ENCODE measurements around the gene CFAP74. TPM values are rescaled to one million over a fixed set of nuclear protein-coding genes. Genes with fewer than 3 reads are reported as not detected.

Gene CFAP74
- total and polyA plus RNA-seq, 2 of the 13 experiments (the other 11 are each of a cell fraction or from before 2014, with no cell fraction given), result 0.27 to 0.62 TPM

DNA sequence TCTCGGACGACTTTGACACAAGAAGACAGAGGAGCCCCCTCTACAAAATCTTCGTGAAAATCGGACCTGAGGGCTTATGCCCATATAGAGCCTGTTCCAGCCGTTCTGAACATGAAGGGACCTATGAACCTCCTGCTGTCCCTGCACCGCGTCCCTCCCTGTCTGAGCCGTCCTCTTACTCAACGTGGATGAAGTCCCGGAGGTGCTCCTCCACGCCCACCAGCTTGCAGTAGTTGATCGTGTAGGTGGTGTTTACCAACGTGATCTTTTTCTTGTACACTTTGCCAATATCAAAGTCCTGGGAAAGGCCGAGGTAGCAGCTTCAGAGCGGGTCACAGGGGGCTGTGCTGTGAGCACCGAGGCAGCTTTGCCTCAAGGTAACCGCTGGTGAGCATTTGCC is 40.0 kb downstream of the CFAP74 start (continued):
- TF ChIP-seq, protein P1, sequence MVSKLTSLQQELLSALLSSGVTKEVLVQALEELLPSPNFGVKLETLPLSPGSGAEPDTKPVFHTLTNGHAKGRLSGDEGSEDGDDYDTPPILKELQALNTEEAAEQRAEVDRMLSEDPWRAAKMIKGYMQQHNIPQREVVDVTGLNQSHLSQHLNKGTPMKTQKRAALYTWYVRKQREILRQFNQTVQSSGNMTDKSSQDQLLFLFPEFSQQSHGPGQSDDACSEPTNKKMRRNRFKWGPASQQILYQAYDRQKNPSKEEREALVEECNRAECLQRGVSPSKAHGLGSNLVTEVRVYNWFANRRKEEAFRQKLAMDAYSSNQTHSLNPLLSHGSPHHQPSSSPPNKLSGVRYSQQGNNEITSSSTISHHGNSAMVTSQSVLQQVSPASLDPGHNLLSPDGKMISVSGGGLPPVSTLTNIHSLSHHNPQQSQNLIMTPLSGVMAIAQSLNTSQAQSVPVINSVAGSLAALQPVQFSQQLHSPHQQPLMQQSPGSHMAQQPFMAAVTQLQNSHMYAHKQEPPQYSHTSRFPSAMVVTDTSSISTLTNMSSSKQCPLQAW (CRISPR knock-in tag; IDR thresholded peaks at IDR 0.05), result peak; percentile 25; the same call in 1 of the 2 replicates
- no peak for TF ChIP-seq FOXP1 (IDR thresholded peaks at IDR 0.05)
- peak; percentile 16; the same call in 1 of the 2 replicates for TF ChIP-seq FOXP1 (CRISPR knock-in tag; IDR thresholded peaks at IDR 0.05)
- peak; percentile 61; the same call in 1 of the 2 replicates for TF ChIP-seq SAP130 (CRISPR knock-in tag; IDR thresholded peaks at IDR 0.05; ENCODE audit: low read depth)
- TF ChIP-seq ZNF263 (CRISPR knock-in tag; IDR thresholded peaks at IDR 0.05), result peak; percentile 96
- TF ChIP-seq SALL1 (CRISPR knock-in tag; IDR thresholded peaks at IDR 0.05), result peak; percentile 17; the same call in 1 of the 2 replicates
- TF ChIP-seq MTF1 (CRISPR knock-in tag; IDR thresholded peaks at IDR 0.05), result no peak
- TF ChIP-seq, protein P2, sequence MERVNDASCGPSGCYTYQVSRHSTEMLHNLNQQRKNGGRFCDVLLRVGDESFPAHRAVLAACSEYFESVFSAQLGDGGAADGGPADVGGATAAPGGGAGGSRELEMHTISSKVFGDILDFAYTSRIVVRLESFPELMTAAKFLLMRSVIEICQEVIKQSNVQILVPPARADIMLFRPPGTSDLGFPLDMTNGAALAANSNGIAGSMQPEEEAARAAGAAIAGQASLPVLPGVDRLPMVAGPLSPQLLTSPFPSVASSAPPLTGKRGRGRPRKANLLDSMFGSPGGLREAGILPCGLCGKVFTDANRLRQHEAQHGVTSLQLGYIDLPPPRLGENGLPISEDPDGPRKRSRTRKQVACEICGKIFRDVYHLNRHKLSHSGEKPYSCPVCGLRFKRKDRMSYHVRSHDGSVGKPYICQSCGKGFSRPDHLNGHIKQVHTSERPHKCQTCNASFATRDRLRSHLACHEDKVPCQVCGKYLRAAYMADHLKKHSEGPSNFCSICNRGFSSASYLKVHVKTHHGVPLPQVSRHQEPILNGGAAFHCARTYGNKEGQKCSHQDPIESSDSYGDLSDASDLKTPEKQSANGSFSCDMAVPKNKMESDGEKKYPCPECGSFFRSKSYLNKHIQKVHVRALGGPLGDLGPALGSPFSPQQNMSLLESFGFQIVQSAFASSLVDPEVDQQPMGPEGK (CRISPR knock-in tag; IDR thresholded peaks at IDR 0.05), result no peak
- no peak for TF ChIP-seq DR1 (CRISPR knock-in tag; IDR thresholded peaks at IDR 0.05)
- TF ChIP-seq ZNF784 (CRISPR knock-in tag; IDR thresholded peaks at IDR 0.05; ENCODE audit: borderline replicate concordance), result no peak
- peak; percentile 32; the same call in 1 of the 2 replicates for TF ChIP-seq ZNF687 (CRISPR knock-in tag; IDR thresholded peaks at IDR 0.05)
- TF ChIP-seq ZNF10 (CRISPR knock-in tag; IDR thresholded peaks at IDR 0.05; ENCODE audit: borderline replicate concordance, low read depth), result no peak

Data from HepG2 (cell line).